SHP77 treated with DMSO at 0.1 percent for 48 hours (cell line): ENCODE data around the gene CCDC69.

Experiments used
- DNase-seq: peaks from one replicate; lab custom pipeline; 2025; lab: John Stamatoyannopoulos, UW

The CCDC69 gene

DNA sequence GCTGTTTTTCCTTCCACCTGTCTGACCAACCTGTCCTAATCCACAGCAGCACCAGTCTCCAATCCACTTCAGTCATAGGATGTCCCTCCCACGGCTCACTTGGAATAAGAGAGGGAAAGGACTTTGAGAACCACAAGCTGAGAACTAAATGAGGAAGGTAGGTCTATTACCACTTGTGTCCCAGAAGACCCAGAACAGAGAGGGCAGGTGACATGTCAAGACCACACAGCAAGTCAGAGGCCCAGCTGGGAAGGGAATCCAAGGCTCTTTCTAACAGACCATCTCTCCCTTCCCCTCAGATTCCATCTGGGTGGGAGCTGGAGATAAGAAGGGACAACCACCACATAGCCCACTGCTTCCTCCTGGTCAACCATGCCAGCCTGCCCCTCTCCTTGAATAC lies 81.0 kb downstream of the CCDC69 start:
- no peak for DNase-seq

DNA sequence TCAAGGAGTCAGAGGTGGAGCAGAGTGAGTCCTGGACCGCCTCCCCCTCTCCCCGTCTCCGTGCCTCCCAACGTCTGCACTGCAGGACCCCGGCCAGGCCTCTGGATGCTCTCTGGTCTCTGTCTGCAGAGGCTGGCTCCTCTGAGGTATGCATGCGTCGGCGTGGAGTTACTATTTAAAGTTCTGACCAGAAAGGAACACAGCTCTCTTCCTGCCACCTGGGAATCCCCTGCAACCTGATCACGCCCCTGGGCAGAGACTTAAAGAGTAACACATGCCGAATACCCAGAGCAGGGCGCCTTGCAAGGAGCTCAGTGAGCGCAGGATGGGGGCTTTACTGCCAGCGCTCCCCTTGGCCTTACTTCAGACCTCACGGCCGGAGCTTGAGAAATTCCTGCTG lies 82.4 kb downstream of the CCDC69 start:
- DNase-seq, result no peak

DNA sequence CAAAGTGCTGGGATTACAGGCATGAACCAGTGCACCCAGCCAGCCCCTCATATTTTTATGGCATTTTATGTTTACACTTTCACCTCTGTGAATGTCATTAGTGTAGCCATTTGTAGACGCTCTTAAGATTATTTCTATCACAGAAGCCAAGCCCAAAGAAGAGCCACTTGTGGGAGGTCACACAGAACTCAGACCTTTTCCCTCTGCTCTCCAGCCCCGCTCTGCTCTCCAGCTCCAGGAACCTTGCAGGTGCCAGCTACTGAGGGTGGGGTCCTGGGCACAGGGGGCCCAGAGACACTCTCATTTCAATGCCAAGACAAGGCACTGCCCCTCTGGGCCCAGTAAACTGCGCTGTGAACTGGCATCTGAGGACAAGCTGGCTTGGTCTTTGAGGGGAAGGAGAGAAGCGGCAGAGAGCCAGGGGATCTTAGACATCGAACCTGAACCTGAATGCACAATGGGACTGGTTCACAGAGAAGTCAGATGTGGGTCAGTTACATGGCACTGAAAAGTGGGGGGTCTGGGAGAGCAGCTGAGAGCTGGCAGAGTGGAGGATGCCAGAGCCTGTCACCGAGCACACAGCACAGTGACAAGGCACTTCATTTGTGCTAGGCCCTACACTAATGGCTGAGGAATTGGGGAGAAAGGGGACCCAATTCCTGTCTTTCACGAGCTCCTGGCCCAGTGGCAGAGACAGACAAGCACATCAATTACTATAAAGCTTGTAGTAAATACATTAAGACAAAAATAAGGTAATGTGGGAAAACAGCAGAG lies 83.0 kb downstream of the CCDC69 start:
- DNase-seq, result no peak

DNA sequence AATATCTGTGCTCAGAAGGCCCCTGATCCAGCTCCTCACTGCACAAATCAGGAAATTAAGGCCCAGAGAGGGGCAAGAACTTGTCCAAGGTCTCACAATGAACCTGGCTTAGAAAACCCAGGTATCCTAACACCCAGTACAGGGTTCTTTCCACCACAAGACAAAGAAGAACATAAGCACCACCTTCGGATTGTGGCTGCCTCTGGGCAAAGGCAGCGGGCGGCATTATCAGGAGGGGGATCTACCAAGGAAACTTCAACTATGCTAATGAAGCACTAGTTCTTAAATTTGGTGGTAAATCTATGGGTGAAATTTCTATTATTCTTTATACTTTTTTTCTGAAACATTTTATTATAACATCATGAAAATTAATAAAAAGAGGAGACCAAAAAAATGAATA lies 84.2 kb downstream of the CCDC69 start:
- no peak for DNase-seq

DNA sequence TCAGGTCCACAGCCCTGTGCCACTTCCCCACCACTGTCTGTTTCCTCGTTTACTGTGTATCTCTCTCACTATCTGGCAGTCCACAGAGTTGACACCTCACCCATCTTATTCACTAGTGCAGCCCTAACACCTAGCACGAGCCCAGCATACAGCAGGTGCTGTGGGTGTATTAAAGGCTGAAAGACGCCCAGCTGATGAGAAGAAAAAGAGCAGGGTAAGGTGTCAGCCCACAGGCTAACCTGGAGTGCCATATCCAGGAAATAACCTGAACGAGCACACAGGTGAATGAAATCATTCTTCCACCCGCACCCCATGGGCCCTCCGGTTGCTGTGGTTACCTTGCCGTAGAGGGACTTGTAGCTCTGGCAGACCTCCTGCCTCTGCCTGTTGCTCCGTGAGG lies 84.9 kb downstream of the CCDC69 start:
- DNase-seq, result no peak

DNA sequence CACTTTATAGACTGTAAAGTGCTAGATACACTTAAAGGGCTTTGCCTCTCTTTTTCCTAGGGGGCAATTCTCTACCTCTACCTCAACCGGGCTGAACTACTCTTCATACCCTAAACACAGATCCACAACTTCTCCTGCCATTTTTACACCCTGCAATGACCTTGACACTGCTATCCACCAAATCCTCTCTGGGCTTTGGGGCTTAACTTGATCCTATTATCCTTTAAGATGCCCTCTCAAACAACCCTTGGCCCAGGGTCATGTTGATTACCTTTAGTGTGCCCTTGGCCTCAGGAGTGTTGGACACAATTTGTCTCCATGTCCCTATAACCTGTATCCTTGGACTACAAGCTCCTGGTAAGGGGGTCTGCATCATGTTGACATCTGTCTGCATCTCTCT lies 85.8 kb downstream of the CCDC69 start:
- no peak for DNase-seq

DNA sequence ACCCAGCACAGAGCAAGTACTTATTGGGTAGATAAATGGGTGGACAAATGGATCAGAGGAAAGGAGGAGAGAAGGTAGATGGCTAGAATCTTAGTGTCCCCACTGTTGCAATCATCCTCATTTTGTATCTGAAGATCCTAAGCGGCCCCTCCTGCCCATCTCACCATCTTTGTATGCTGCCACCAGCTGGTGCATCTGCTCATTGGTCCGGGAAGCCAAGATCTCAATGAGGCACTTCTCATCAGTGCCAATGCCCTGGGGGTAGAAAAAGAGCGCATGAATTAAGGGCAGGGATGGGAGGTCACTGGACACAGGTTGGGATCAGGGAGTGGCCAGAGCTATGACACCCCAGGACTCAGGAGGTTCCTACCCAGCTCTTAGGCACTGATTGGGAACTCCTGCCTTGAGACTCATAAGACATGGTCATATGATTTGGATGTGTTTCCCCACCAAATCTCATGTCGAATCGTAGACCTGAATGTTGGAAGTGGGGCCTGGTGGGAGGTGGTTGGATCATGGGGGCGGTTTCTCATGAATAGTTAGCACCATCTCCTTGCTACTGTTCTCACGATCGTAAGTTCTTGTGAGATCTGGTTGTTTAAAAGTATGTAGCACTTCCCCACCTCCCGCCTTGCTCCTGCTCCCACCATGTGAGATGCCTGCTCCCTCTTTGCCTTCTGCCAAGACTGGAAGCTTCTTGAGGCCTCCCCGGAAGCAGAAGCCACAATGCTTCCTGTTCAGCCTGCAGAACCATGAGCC lies 86.6 kb downstream of the CCDC69 start:
- no peak for DNase-seq

DNA sequence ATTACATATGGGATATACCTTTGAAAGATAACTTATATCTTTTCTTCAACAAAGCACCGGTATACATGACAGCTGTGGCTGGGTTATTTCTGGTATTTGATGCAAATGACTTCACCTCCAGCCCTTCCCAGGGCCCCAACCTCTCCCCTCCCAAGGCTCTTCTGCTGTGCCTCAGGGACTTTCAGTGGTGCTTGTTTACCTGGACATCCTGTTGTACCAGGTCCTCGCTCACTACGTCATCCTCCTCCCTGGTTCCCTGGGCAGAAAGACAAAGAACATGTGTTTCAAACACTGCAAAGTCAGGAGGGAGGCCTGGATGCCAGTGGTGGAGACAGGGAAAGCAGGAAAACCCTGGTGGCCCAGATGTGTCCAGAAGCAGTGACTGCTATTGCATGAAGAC lies 89.7 kb downstream of the CCDC69 start:
- DNase-seq, result no peak

DNA sequence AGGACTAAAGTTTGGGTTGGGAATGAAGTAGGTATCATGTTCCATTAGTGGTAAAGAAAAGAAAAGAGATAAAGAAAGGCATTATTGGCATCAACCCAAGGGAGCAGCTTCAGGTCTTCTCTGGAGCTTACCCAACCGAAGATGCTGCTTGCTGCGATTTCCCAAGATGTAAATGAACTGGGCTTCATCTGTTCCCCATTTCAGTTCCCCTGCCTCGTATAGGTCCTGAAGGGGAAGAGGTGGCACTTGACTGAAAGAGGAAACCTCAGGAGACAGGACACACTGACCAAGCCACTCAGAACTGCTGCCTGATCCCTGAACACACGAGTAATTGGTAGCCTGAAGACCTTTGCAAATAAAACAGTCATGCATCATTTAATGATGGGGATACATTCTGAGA lies 90.9 kb downstream of the CCDC69 start:
- no peak for DNase-seq
